HepG2 (cell line): ENCODE measurements around the gene CNNM2. TPM values are rescaled to one million over a fixed set of nuclear protein-coding genes. Genes with fewer than 3 reads are reported as not detected.

Source experiments
- ATAC-seq: fragments of 200-7000 bp; cut with Tn5 transposase; 3 replicates; pipeline ENCODE4 v1.9.1; 2020; ENCODE audit warnings: mild to moderate bottlenecking, moderate library complexity
- BruUV-seq: library from RNA; stranded (reverse); fragments of 400-500 nt; replicated peaks from 2 replicates; lab custom pipeline; 2021; lab: Mats Ljungman, UMichigan
- CTCF ChIA-PET: fragments of 300-600 bp; formaldehyde crosslinking; extraction: SDS; loops from one replicate; lab custom pipeline; 2021; ENCODE audit warnings: low total read pairs, inconsistent platforms, low intra/inter-chr PET ratio; lab: Yijun Ruan, JAX
- POLR2A ChIA-PET: fragments of 350-600 bp; sonication (Branson Sonifier 250); formaldehyde crosslinking; loops from one replicate; lab custom pipeline; 2020; ENCODE audit warnings: antibody characterized with exemption, inconsistent platforms; lab: Yijun Ruan, JAX
- DNase-seq: peaks from one replicate; pipeline ENCODE4 v3.0.0-alpha.2; 2015; ENCODE audit warnings: low spot score
- FAIRE-seq: peaks from 3 replicates; lab custom pipeline; 2011; peaks lifted over from hg19 to GRCh38; lab: Jason Lieb, UNC
- H2AFZ ChIP-seq: one replicate; pipeline ENCODE4 v1.6.1; 2011; ENCODE audit warnings: low read length, inconsistent platforms
- H3K27ac ChIP-seq: fragments of 300-600 bp; 3 replicates; pipeline ENCODE4 v1.8.0; 2011; ENCODE audit warnings: mixed run types, mild to moderate bottlenecking, mixed read lengths, low read length, inconsistent platforms; ENCODE audit not compliant: insufficient read depth; ENCODE audit errors: extremely low read length
- H3K27me3 ChIP-seq, 2 experiments: fragments of 200-600 bp in 1 of 2; 2 replicates in 1 of 2; 3 replicates in 1 of 2; pipeline versions ENCODE4 v1.6.0 to v1.8.0; 2011; ENCODE audit warnings: low read length in 2 of 2, mild to moderate bottlenecking in 2 of 2, moderate library complexity in 2 of 2, inconsistent platforms in 1 of 2; ENCODE audit not compliant: insufficient read depth in 2 of 2, control insufficient read depth in 1 of 2
- H3K36me3 ChIP-seq, 2 experiments: fragments of 200-600 bp in 1 of 2; replicated peaks in 1 of 2; 2 replicates in 1 of 2; 3 replicates in 1 of 2; pipeline versions ENCODE4 v1.5.1 to v1.8.0; 2011; ENCODE audit warnings: low read length in 2 of 2, inconsistent platforms in 1 of 2; ENCODE audit not compliant: insufficient read depth in 2 of 2, control insufficient read depth in 1 of 2
- H3K4me1 ChIP-seq: 2 replicates; pipeline ENCODE4 v1.5.1; 2012; ENCODE audit warnings: low read length, inconsistent platforms; ENCODE audit not compliant: insufficient read depth
- H3K4me2 ChIP-seq: 2 replicates; pipeline ENCODE4 v1.6.0; 2011; ENCODE audit warnings: low read depth, low read length, inconsistent platforms
- H3K4me3 ChIP-seq, 3 experiments: fragments of 200-600 bp in 1 of 3; sonication (generic), shearing (Covaris generic) in 1 of 3; replicated peaks in 1 of 3; 2 replicates each; pipeline ENCODE4 v1.5.1; 2011 to 2016; ENCODE audit warnings: low read length in 3 of 3, inconsistent platforms in 2 of 3, low read depth in 2 of 3, mild to moderate bottlenecking in 2 of 3, control low read depth in 1 of 3, mixed read lengths in 1 of 3; ENCODE audit not compliant: insufficient read depth in 1 of 3
- H3K79me2 ChIP-seq: one replicate; pipeline ENCODE4 v1.6.1; 2011; ENCODE audit warnings: low read length, inconsistent platforms; ENCODE audit not compliant: insufficient read depth
- H3K9ac ChIP-seq: 2 replicates; pipeline ENCODE4 v1.6.0; 2011; ENCODE audit warnings: mild to moderate bottlenecking, low read depth, low read length, inconsistent platforms; ENCODE audit not compliant: insufficient read depth
- H3K9me3 ChIP-seq: 2 replicates; pipeline ENCODE4 v1.5.1; 2012; ENCODE audit warnings: mild to moderate bottlenecking, low read length
- H4K20me1 ChIP-seq: 2 replicates; pipeline ENCODE4 v1.6.0; 2011; ENCODE audit warnings: inconsistent platforms, mild to moderate bottlenecking, low read length, moderate library complexity; ENCODE audit not compliant: insufficient read depth
- FOXP1 ChIP-seq, 2 experiments: fragments of 450-650 bp in 1 of 2; IDR thresholded peaks; 2 replicates each; pipeline ENCODE4 v1.6.1; 2017 to 2018; ENCODE audit warnings: antibody characterized with exemption in 1 of 2
- GLI4 ChIP-seq: sonication (generic); formaldehyde crosslinking; IDR thresholded peaks from 2 replicates; pipeline ENCODE4 v1.5.1; 2020; ENCODE audit warnings: missing genetic modification reagents, mild to moderate bottlenecking, moderate library complexity, borderline replicate concordance
- PCBP2 ChIP-seq: fragments of 200-400 bp; formaldehyde crosslinking; optimal IDR thresholded peaks from 2 replicates; pipeline ENCODE3; 2018; ENCODE audit warnings: low read length, low read depth; ENCODE audit not compliant: poor library complexity, severe bottlenecking
- PHB2 ChIP-seq: fragments of 450-650 bp; IDR thresholded peaks from 2 replicates; pipeline ENCODE4 v1.6.1; 2018; ENCODE audit not compliant: partially characterized antibody
- SALL1 ChIP-seq: sonication (generic); formaldehyde crosslinking; IDR thresholded peaks from 2 replicates; pipeline ENCODE4 v1.8.0; 2022; ENCODE audit warnings: mild to moderate bottlenecking, missing genetic modification reagents
- SOX5 ChIP-seq: IDR thresholded peaks from 2 replicates; pipeline ENCODE4 v1.6.1; 2016; ENCODE audit warnings: borderline replicate concordance
- SOX6 ChIP-seq, 2 experiments: fragments of 450-650 bp in 1 of 2; sonication (generic) in 1 of 2; formaldehyde crosslinking in 1 of 2; IDR thresholded peaks; 2 replicates each; pipeline versions ENCODE4 v1.4.0 to v1.6.1; 2017 to 2020; ENCODE audit warnings: antibody characterized with exemption in 1 of 2, mild to moderate bottlenecking in 1 of 2, missing genetic modification reagents in 1 of 2
- TOPORS ChIP-seq: sonication (generic); formaldehyde crosslinking; IDR thresholded peaks from 2 replicates; pipeline ENCODE4 v1.8.0; 2023; ENCODE audit warnings: mild to moderate bottlenecking, missing genetic modification reagents
- ZBTB7B ChIP-seq: sonication (generic); formaldehyde crosslinking; IDR thresholded peaks from 2 replicates; pipeline ENCODE4 v1.4.0; 2020; ENCODE audit warnings: missing genetic modification reagents
- ZMYM3 ChIP-seq: sonication (generic); formaldehyde crosslinking; IDR thresholded peaks from 2 replicates; pipeline ENCODE4 v1.5.1; 2020; ENCODE audit warnings: mild to moderate bottlenecking, missing genetic modification reagents
- ZNF232 ChIP-seq: sonication (generic); formaldehyde crosslinking; IDR thresholded peaks from 2 replicates; pipeline ENCODE4 v1.4.0; 2020; ENCODE audit warnings: missing genetic modification reagents, borderline replicate concordance
- ZNF749 ChIP-seq: sonication (generic); formaldehyde crosslinking; IDR thresholded peaks from 2 replicates; pipeline ENCODE4 v1.8.0; 2022; ENCODE audit warnings: mild to moderate bottlenecking, missing genetic modification reagents, moderate library complexity, borderline replicate concordance
- WGBS: methylation state at CpG from one replicate; pipeline ENCODE4 v1.1.6; 2017; ENCODE audit warnings: low lambda C conversion rate; 5-methylcytosine and 5-hydroxymethylcytosine counted together
- in situ Hi-C: cut with HindIII; loops from 2 replicates; pipeline ENCODE4 v1.10.0; 2017; ENCODE audit warnings: low pct_unique_long_range_greater_than_20kb; ENCODE audit not compliant: extremely low pct_ligation_motif_present
- intact Hi-C: fragments of 100-400 bp; cut with micrococcal nuclease; formaldehyde crosslinking; loops from one replicate; pipeline ENCODE4 v1.10.0; 2022; ENCODE audit not compliant: unreplicated experiment
- polyA plus RNA-seq, 8 experiments: library from polyadenylated mRNA; depleted of rRNA in 3 of 8; stranded (reverse) in 7 of 8; unstranded in 1 of 8; fragments of >200 nt; fragmentation: Illumina TruSeq in 4 of 8; extraction: Trizol in 4 of 8; gene quantifications; 2 replicates each; pipeline versions ENCODE4 v1.2.1 to v1.2.3, GENCODE V29; 2011 to 2016; ENCODE audit warnings: low read depth in 4 of 8, missing spikeins in 1 of 8, mixed read lengths in 1 of 8; ENCODE audit not compliant: insufficient read depth in 1 of 8
- total RNA-seq, 5 experiments: library from RNA; depleted of rRNA; stranded (reverse); fragments of >200 nt; fragmentation: Illumina TruSeq; extraction: Trizol; gene quantifications; 2 replicates each; pipeline ENCODE4 v1.2.3, GENCODE V29; 2016; ENCODE audit warnings: low read depth in 1 of 5
- TF ChIP-seq, protein P1 (sequence below): sonication (generic); formaldehyde crosslinking; IDR thresholded peaks from 2 replicates; pipeline ENCODE4 v1.4.0; 2020; ENCODE audit warnings: mild to moderate bottlenecking, missing genetic modification reagents, borderline replicate concordance
- TF ChIP-seq, protein P2 (sequence below): sonication (generic); formaldehyde crosslinking; IDR thresholded peaks from 2 replicates; pipeline ENCODE4 v1.4.0; 2020; ENCODE audit warnings: low read depth, mild to moderate bottlenecking, missing genetic modification reagents
- TF ChIP-seq, protein P3 (sequence below): IDR thresholded peaks from 2 replicates; pipeline ENCODE4 v1.4.0; 2020; ENCODE audit warnings: mild to moderate bottlenecking, missing genetic modification reagents

CNNM2 gene
- total and polyA plus RNA-seq, 2 of the 13 experiments (the other 11 are each of a cell fraction or from before 2014, with no cell fraction given): 7.1 to 9.0 TPM

DNA sequence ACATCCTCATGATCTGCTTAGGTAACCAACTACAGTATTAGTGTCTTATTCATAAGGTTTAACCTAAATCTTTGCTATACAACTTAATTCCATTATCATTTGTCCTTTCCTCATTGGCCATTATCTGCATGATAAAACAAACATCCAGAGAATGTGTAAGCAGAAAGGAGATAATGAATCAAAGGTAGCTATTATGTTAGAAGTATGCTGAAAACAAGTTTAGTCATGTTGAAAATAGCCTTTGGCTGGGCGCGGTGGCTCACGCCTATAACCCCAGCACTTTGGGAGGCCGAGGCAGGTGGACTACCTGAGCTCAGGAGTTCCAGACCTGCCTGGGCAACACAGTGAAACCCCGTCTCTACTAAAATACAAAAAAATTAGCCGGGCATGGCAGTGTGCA lies 196.8 kb downstream of the CNNM2 start (continued):
- TF ChIP-seq, protein P1, sequence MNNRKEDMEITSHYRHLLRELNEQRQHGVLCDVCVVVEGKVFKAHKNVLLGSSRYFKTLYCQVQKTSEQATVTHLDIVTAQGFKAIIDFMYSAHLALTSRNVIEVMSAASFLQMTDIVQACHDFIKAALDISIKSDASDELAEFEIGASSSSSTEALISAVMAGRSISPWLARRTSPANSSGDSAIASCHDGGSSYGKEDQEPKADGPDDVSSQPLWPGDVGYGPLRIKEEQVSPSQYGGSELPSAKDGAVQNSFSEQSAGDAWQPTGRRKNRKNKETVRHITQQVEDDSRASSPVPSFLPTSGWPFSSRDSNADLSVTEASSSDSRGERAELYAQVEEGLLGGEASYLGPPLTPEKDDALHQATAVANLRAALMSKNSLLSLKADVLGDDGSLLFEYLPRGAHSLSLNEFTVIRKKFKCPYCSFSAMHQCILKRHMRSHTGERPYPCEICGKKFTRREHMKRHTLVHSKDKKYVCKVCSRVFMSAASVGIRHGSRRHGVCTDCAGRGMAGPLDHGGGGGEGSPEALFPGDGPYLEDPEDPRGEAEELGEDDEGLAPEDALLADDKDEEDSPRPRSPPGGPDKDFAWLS (CRISPR knock-in tag): no peak
- TF ChIP-seq TOPORS (CRISPR knock-in tag) (no peak), ZNF749 (CRISPR knock-in tag) (no peak), ZBTB7B (no peak), GLI4 (CRISPR knock-in tag) (no peak), ZNF232 (no peak), PCBP2 (no peak)
- TF ChIP-seq, protein P2, sequence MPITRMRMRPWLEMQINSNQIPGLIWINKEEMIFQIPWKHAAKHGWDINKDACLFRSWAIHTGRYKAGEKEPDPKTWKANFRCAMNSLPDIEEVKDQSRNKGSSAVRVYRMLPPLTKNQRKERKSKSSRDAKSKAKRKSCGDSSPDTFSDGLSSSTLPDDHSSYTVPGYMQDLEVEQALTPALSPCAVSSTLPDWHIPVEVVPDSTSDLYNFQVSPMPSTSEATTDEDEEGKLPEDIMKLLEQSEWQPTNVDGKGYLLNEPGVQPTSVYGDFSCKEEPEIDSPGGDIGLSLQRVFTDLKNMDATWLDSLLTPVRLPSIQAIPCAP: no peak

DNA sequence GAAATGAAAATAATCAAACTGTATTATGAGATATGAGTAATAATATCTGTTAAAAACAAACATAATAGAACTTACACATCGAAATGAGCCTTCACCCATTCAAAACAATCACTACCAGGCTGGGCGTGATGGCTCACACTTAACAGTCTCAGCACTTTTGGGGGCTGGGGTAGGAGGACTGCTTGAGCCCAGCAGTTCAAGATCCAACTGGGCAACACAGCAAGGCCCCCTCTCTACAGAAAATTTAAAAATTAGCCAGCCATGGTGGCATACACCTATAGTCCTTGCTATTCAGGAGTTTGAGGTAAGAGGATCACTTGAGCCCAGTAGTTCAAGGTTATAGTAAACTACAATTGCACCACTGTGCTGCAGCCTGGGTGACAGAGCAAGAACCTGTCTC lies 199.2 kb downstream of the CNNM2 start:
- H3K79me2 ChIP-seq: peaks cover 51% of the 10 kb centered on the region
- no peak overlapping the region for H3K4me3 ChIP-seq
- H3K4me1 ChIP-seq: peaks cover 72% of the 10 kb centered on the region
- WGBS: 100% methylated on average over 2 of the region's 2 CpGs
- intact Hi-C loops (loop anchor here (10.0 kb wide), 1 partner anchor 128 kb away; the partner anchor contains the start of gene RPEL1), in situ Hi-C loops (no loop called here)
- no peaks in the 10 kb centered on the region for H4K20me1 ChIP-seq
- H3K9me3 ChIP-seq: no peaks in the 10 kb centered on the region
- no peaks in the 10 kb centered on the region; a peak in 1 of 5 replicates for H3K36me3 ChIP-seq
- no TSS peak for BruUV-seq
- no peak overlapping the region for H2AFZ ChIP-seq
- H3K27ac ChIP-seq: no peak overlapping the region
- H3K9ac ChIP-seq: no peak overlapping the region
- H3K4me2 ChIP-seq: peak overlapping the region; percentile 16; the same call in 1 of the 2 replicates
- ATAC-seq (peak; percentile 34; the same call in 1 of the 3 replicates), DNase-seq (no peak), FAIRE-seq (no peak)
- ChIA-PET POLR2A (no interaction called here), CTCF (no interaction called here)
- H3K27me3 ChIP-seq: no peaks in the 10 kb centered on the region
- TF ChIP-seq SALL1 (CRISPR knock-in tag): peak; percentile 29; the same call in 1 of the 2 replicates
- TF ChIP-seq SOX5 (CRISPR knock-in tag): peak; percentile 31; the same call in 1 of the 2 replicates
- TF ChIP-seq ZMYM3 (CRISPR knock-in tag): 0 out of 2 replicates have a peak, but pooled peaks have one; percentile 55
- TF ChIP-seq PHB2: no peak
- TF ChIP-seq FOXP1 (IDR thresholded peaks at IDR 0.05): no peak
- TF ChIP-seq FOXP1 (CRISPR knock-in tag; IDR thresholded peaks at IDR 0.05): peak; percentile 65; the same call in 1 of the 2 replicates
- TF ChIP-seq, protein P3, sequence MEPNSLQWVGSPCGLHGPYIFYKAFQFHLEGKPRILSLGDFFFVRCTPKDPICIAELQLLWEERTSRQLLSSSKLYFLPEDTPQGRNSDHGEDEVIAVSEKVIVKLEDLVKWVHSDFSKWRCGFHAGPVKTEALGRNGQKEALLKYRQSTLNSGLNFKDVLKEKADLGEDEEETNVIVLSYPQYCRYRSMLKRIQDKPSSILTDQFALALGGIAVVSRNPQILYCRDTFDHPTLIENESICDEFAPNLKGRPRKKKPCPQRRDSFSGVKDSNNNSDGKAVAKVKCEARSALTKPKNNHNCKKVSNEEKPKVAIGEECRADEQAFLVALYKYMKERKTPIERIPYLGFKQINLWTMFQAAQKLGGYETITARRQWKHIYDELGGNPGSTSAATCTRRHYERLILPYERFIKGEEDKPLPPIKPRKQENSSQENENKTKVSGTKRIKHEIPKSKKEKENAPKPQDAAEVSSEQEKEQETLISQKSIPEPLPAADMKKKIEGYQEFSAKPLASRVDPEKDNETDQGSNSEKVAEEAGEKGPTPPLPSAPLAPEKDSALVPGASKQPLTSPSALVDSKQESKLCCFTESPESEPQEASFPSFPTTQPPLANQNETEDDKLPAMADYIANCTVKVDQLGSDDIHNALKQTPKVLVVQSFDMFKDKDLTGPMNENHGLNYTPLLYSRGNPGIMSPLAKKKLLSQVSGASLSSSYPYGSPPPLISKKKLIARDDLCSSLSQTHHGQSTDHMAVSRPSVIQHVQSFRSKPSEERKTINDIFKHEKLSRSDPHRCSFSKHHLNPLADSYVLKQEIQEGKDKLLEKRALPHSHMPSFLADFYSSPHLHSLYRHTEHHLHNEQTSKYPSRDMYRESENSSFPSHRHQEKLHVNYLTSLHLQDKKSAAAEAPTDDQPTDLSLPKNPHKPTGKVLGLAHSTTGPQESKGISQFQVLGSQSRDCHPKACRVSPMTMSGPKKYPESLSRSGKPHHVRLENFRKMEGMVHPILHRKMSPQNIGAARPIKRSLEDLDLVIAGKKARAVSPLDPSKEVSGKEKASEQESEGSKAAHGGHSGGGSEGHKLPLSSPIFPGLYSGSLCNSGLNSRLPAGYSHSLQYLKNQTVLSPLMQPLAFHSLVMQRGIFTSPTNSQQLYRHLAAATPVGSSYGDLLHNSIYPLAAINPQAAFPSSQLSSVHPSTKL (CRISPR knock-in tag): peak; percentile 31; the same call in 1 of the 2 replicates
- TF ChIP-seq SOX6 (IDR thresholded peaks at IDR 0.05): no peak
- peak; percentile 38 for TF ChIP-seq SOX6 (CRISPR knock-in tag; IDR thresholded peaks at IDR 0.05)
